ENCODE data around the gene SPAG8.

DNA sequence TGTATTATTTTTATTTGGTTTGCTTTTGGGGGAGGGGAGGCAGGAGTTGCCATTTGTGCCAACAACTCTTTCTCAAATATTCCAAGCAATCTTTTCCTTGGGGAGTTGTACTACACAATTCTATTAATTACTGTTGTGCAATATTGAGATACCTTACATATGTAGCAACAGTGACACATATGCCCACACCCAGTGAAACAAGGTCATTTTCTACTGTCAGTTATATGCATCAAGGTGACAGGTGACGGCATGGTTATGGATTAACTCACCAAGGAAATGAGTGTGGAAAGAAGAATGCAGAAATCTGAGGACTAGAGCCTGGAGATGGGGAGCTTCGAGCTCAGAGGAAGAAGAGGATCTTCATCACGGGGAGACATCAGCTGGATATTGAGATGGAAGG lies 40.1 kb downstream of the SPAG8 start:
- TF ChIP-seq ZNF622 (IDR thresholded peaks at IDR 0.05) (no peak), STAT1 (conservative IDR thresholded peaks at IDR 0.05) (no peak), HCFC1 (IDR thresholded peaks at IDR 0.05; ENCODE audit: low read length) (no peak), CHD2 (IDR thresholded peaks at IDR 0.05; ENCODE audit: borderline replicate concordance, low read depth, low read length) (no peak), EGR1 (IDR thresholded peaks at IDR 0.05; ENCODE audit: borderline replicate concordance in 1 of 2, low read depth in 2 of 2, low read length in 2 of 2) (no peak)
- TF ChIP-seq, protein P1, sequence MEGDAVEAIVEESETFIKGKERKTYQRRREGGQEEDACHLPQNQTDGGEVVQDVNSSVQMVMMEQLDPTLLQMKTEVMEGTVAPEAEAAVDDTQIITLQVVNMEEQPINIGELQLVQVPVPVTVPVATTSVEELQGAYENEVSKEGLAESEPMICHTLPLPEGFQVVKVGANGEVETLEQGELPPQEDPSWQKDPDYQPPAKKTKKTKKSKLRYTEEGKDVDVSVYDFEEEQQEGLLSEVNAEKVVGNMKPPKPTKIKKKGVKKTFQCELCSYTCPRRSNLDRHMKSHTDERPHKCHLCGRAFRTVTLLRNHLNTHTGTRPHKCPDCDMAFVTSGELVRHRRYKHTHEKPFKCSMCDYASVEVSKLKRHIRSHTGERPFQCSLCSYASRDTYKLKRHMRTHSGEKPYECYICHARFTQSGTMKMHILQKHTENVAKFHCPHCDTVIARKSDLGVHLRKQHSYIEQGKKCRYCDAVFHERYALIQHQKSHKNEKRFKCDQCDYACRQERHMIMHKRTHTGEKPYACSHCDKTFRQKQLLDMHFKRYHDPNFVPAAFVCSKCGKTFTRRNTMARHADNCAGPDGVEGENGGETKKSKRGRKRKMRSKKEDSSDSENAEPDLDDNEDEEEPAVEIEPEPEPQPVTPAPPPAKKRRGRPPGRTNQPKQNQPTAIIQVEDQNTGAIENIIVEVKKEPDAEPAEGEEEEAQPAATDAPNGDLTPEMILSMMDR (IDR thresholded peaks at IDR 0.05 in 2 of 3, conservative IDR thresholded peaks at IDR 0.05 in 1 of 3; ENCODE audit: control insufficient read depth in 2 of 3, extremely low read depth in 1 of 3, insufficient read depth in 1 of 3, low read depth in 3 of 3, low read length in 3 of 3), result no peak

Measured in GM12878 (cell line).